Astrocyte (in vitro differentiated cells and primary cell): ENCODE results near the gene STARD8. TPM values are rescaled to one million over a fixed set of nuclear protein-coding genes. Genes with fewer than 3 reads are reported as not detected.

Experiments used
- DNase-seq: peaks from one replicate; pipeline ENCODE4 v3.0.0-alpha.2; 2010; ENCODE audit warnings: low read depth
- FAIRE-seq: peaks from 2 replicates; lab custom pipeline; 2011; peaks lifted over from hg19 to GRCh38; lab: Jason Lieb, UNC
- H2AFZ ChIP-seq: 2 replicates; pipeline ENCODE4 v1.6.0; 2012; ENCODE audit warnings: low read depth, low read length, inconsistent platforms
- H3K27ac ChIP-seq: 2 replicates; pipeline ENCODE4 v1.5.1; 2011; ENCODE audit warnings: low read depth, low read length, inconsistent platforms
- H3K27me3 ChIP-seq: 2 replicates; pipeline ENCODE4 v1.6.0; 2011; ENCODE audit warnings: low read length, inconsistent platforms; ENCODE audit not compliant: insufficient read depth
- H3K36me3 ChIP-seq: 2 replicates; pipeline ENCODE4 v1.5.1; 2011; ENCODE audit warnings: low read length, inconsistent platforms; ENCODE audit not compliant: insufficient read depth
- H3K4me1 ChIP-seq: 2 replicates; pipeline ENCODE4 v1.5.1; 2011; ENCODE audit warnings: low read length, inconsistent platforms; ENCODE audit not compliant: insufficient read depth
- H3K4me2 ChIP-seq: 2 replicates; pipeline ENCODE4 v1.6.0; 2012; ENCODE audit warnings: low read length, inconsistent platforms
- H3K4me3 ChIP-seq: 2 replicates; pipeline ENCODE4 v1.5.1; 2011; ENCODE audit warnings: low read depth, mild to moderate bottlenecking, low read length, inconsistent platforms; ENCODE audit not compliant: insufficient read depth
- H3K79me2 ChIP-seq: 2 replicates; pipeline ENCODE4 v1.6.0; 2012; ENCODE audit warnings: mild to moderate bottlenecking, low read length, inconsistent platforms; ENCODE audit not compliant: insufficient read depth
- H3K9ac ChIP-seq: 2 replicates; pipeline ENCODE4 v1.6.0; 2012; ENCODE audit warnings: mild to moderate bottlenecking, low read length, inconsistent platforms
- H3K9me3 ChIP-seq: 2 replicates; pipeline ENCODE4 v1.5.1; 2012; ENCODE audit warnings: low read depth, mild to moderate bottlenecking, low read length, inconsistent platforms; ENCODE audit not compliant: insufficient read depth
- H4K20me1 ChIP-seq: 2 replicates; pipeline ENCODE4 v1.6.0; 2012; ENCODE audit warnings: low read length, inconsistent platforms; ENCODE audit not compliant: insufficient read depth
- H3K27ac Mint-ChIP-seq: one replicate; pipeline ENCODE4 v1.8.0; 2021; ENCODE audit warnings: mild to moderate bottlenecking, mixed read lengths; ENCODE audit not compliant: unreplicated experiment
- H3K27me3 Mint-ChIP-seq: one replicate; pipeline ENCODE4 v1.8.0; 2021; ENCODE audit warnings: low read depth, mixed read lengths; ENCODE audit not compliant: unreplicated experiment
- H3K36me3 Mint-ChIP-seq: one replicate; pipeline ENCODE4 v1.8.0; 2021; ENCODE audit warnings: low read depth, mixed read lengths; ENCODE audit not compliant: unreplicated experiment
- H3K4me1 Mint-ChIP-seq: one replicate; pipeline ENCODE4 v1.8.0; 2021; ENCODE audit warnings: low read depth, mixed read lengths; ENCODE audit not compliant: unreplicated experiment
- H3K4me3 Mint-ChIP-seq: one replicate; pipeline ENCODE4 v1.8.0; 2021; ENCODE audit warnings: mild to moderate bottlenecking, moderate library complexity, mixed read lengths; ENCODE audit not compliant: unreplicated experiment
- H3K9me3 Mint-ChIP-seq: one replicate; pipeline ENCODE4 v1.8.0; 2021; ENCODE audit warnings: mild to moderate bottlenecking, mixed read lengths; ENCODE audit not compliant: unreplicated experiment
- CTCF ChIP-seq: IDR thresholded peaks from 2 replicates; pipeline ENCODE4 v1.5.1; 2011; ENCODE audit warnings: low read depth, mild to moderate bottlenecking, inconsistent platforms, low read length, moderate library complexity; ENCODE audit not compliant: insufficient read depth
- EZH2 ChIP-seq: IDR thresholded peaks from 2 replicates; pipeline ENCODE4 v1.6.1; 2012; ENCODE audit warnings: mild to moderate bottlenecking, low read length, inconsistent platforms; ENCODE audit not compliant: insufficient read depth
- total RNA-seq: library from RNA; stranded (reverse); gene quantifications from 2 replicates; pipeline ENCODE4 v1.2.1, GENCODE V29; 2021

Gene STARD8
- total RNA-seq, 1 donor from 2014 or later: 1.3 TPM

- no peaks in the 10 kb centered on the region for H3K27me3 ChIP-seq
- H3K27ac ChIP-seq: no peak overlapping the region
- Mint-ChIP-seq H3K4me3 (no peak overlapping the region), H3K27ac (no peak overlapping the region), H3K36me3 (no peaks in the 10 kb centered on the region), H3K9me3 (no peaks in the 10 kb centered on the region), H3K4me1 (no peaks in the 10 kb centered on the region), H3K27me3 (peaks cover 9% of the 10 kb centered on the region)
- no peaks in the 10 kb centered on the region for H3K9me3 ChIP-seq
- H2AFZ ChIP-seq: no peak overlapping the region
- no peak overlapping the region for H3K4me3 ChIP-seq
- TF ChIP-seq CTCF (peak; percentile 35), EZH2 (no peak)
- H3K4me1 ChIP-seq: no peaks in the 10 kb centered on the region
- H3K9ac ChIP-seq: no peak overlapping the region
- DNase-seq: peak; percentile 18
- peak; percentile 91 for FAIRE-seq
- H3K4me2 ChIP-seq: no peak overlapping the region
- H3K36me3 ChIP-seq: no peaks in the 10 kb centered on the region
- no peaks in the 10 kb centered on the region for H4K20me1 ChIP-seq
- H3K79me2 ChIP-seq: no peaks in the 10 kb centered on the region
Observed at GRCh38 chrX:68710870-68711576, 63.6 kb downstream of the STARD8 start.

GRCh38 chrX:68711845-68712244 lies 64.4 kb downstream of the STARD8 start:
- H3K36me3 Mint-ChIP-seq: no peaks in the 10 kb centered on the region
- Histone ChIP-seq H3K4me1 (no peaks in the 10 kb centered on the region), H3K27me3 (no peaks in the 10 kb centered on the region), H3K4me3 (no peak overlapping the region), H2AFZ (no peak overlapping the region), H3K79me2 (no peaks in the 10 kb centered on the region), H3K9ac (no peak overlapping the region), H3K9me3 (no peaks in the 10 kb centered on the region), H3K27ac (no peak overlapping the region), H3K36me3 (no peaks in the 10 kb centered on the region), H4K20me1 (no peaks in the 10 kb centered on the region), H3K4me2 (no peak overlapping the region)
- no peak overlapping the region for H3K4me3 Mint-ChIP-seq
- H3K27me3 Mint-ChIP-seq: peaks cover 9% of the 10 kb centered on the region
- no peaks in the 10 kb centered on the region for H3K4me1 Mint-ChIP-seq
- H3K27ac Mint-ChIP-seq: no peak overlapping the region
- FAIRE-seq (no peak), DNase-seq (no peak)
- H3K9me3 Mint-ChIP-seq: no peaks in the 10 kb centered on the region
- TF ChIP-seq CTCF (no peak), EZH2 (no peak)

DNA sequence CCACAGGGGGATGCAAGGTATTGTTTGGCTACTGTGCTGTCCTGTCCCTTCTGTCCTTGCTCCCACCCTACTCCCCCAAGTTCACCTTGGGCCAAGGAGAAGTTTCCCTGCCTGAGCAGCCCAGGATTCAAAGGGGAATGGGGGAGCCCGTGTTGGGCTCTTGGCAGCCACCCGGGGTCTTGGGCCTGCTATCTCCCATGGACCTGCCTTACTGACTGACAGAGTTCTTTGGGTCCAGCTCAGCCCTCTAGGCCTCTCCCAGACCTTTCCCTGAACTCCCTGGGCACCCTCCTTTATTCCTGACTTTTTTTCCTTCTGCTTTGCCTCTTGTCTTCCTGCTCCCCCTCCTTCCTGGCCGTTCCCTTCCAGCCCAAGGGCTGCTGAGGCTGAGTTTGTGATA lies 67.4 kb downstream of the STARD8 start:
- H3K79me2 ChIP-seq: no peaks in the 10 kb centered on the region
- Mint-ChIP-seq H3K9me3 (no peaks in the 10 kb centered on the region), H3K36me3 (peaks cover 3% of the 10 kb centered on the region), H3K27ac (no peak overlapping the region), H3K27me3 (peaks cover 10% of the 10 kb centered on the region), H3K4me3 (no peak overlapping the region), H3K4me1 (no peaks in the 10 kb centered on the region)
- no peak overlapping the region for H2AFZ ChIP-seq
- no peaks in the 10 kb centered on the region for H4K20me1 ChIP-seq
- TF ChIP-seq EZH2 (no peak), CTCF (no peak)
- no peaks in the 10 kb centered on the region for H3K4me1 ChIP-seq
- no peak overlapping the region for H3K9ac ChIP-seq
- FAIRE-seq (no peak), DNase-seq (no peak)
- H3K27ac ChIP-seq: no peak overlapping the region
- no peak overlapping the region for H3K4me3 ChIP-seq
- no peak overlapping the region for H3K4me2 ChIP-seq
- no peaks in the 10 kb centered on the region for H3K9me3 ChIP-seq
- H3K36me3 ChIP-seq: no peaks in the 10 kb centered on the region
- H3K27me3 ChIP-seq: no peaks in the 10 kb centered on the region
